HG02588 (cell line): ENCODE results near the gene MTMR12.
"Not testable (repeated sequence)": the region's sequence is repeated elsewhere in the genome, so short reads cannot be mapped to it uniquely, and the experiment has no call there.

ENCODE experiments used
- ATAC-seq: cut with Tn5 transposase; IDR thresholded peaks from one replicate; pipeline ENCODE4 v1.9.1; 2021; ENCODE audit warnings: mild to moderate bottlenecking, moderate library complexity; ENCODE audit not compliant: unreplicated experiment

The MTMR12 gene

GRCh38 chr5:32325062-32325461 lies 12.3 kb upstream of the MTMR12 start:
- peak; percentile 44 for ATAC-seq

DNA sequence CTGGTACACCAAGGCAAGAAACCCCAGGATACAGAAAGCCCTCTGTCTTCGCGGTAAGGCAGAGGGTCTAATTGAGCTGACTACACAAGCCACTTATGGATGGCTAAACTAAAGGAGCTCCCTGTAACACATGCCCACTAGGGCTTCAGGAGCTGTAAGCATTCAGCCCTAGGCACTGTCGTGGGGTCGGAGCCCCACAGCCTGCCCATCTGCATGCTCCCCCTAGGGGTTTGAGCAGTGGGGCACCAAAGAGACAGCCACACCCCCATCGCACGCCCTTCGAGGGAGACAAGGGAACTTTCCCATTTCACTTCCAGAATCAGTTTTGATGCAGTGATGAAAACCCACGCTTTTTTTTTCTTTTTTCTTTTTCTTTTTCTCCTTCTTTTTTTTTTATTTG lies 11.0 kb upstream of the MTMR12 start:
- no peak for ATAC-seq

DNA sequence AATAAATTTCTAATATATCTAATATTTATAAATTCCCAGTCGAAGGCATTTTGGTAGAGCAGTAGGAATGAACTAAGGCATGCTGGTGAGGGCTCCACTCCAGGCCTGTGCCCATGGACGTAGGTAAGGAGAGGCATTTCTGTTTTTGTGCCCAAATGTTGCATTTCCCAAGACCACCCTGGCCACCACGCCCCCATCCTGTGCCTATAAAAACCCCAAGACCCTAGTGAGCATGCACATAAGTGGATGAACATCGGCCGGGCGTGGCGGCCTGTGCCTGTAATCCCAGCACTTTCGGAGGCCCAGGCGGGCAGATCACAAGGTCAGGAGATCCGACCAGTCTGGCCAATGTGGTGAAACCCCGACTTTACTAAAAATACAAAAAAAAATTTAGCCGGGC lies 10.1 kb upstream of the MTMR12 start:
- ATAC-seq, result no peak

DNA sequence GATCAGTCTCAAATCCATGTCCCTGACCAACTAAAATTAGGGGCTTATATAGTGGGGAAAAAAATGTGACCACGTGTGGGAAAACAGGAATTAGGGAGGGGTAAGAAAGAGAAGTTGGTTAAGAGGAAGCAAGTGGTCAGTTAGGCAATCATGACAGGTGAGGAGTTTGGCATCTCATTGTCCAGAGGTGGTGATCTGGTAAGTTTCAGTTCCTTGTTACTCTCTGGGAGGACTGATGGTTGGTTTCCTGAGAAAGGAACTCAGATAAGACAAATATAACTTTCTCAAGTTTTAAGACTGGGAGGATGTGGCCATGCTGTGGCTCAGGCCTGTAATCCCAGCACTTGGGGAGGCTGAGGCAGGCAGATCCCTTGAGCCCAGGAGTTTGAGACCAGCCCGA lies 9.0 kb upstream of the MTMR12 start:
- not testable (repeated sequence) for ATAC-seq

DNA sequence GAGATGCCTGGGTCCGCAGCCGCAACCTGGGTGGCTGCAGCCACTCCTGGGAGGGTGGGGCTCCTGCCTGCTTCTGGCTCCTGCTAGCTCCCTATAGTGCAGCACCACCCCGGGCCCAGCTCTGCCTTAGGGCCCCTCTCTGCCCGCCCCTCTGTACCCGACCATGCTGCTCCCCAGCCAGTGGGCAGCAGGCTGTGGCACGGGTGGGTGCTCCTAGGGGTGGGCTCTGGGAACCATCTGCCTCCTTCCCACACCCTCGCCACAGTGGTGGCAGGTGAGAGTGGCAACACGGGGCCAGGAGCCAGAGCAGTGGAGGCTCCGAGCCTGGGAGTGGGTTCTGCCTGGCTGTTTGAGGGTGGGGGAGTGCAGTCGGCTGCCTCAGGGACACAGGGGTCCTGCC lies 7.8 kb upstream of the MTMR12 start:
- no peak for ATAC-seq

DNA sequence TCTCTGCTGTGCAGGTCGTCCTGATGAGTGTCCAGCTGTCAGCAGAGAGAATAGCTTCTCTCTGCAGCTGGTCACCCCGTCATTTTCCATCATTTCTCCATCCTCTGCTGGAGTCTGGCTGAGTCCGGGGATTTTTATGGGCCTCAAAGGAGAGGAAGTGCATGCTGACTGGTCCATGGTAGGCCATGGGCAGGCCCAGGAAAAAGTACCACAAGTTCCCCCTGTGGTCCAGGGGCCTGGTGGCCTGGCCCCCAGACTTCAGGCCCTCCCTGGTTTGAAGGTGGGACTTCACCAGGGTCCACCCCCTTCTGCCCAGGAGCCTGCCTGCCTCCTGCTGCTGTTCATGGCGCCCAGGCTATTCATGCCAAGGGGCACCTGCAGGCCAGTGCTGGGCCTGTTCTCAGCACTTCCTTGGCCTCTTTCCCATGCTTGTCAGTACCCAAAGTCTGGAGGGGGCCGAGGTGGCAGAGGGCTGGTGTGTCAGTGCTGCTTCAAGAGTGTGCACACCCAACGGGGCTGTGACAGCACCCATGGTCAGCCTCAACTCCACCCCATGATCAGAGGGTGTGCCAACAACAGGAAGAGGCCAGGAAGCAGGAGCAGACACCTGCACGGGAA lies 7.3 kb upstream of the MTMR12 start:
- no peak for ATAC-seq

GRCh38 chr5:32319392-32319791 lies 6.7 kb upstream of the MTMR12 start:
- ATAC-seq, result no peak

DNA sequence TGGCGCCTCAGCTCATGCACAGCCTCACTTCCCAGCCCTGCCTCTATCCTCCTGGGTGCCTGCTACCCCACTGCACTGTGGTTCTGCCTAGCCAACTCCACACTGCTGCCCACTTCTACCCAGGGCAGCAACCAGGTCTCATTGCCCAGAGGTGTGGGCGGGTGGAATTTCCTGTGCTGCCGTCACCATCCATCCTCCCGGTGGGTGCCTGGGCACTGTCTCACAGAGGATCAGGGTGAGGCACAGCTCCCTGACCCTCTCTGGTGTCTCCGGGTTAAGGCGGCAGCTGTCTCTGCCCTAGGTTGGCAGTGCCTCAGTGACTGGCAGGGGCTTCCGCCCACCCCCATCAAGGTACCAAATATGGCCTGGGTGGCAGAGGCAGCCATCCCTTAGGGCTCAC lies 4.3 kb upstream of the MTMR12 start:
- no peak for ATAC-seq

GRCh38 chr5:32315221-32316014 lies 2.7 kb upstream of the MTMR12 start:
- no peak for ATAC-seq

DNA sequence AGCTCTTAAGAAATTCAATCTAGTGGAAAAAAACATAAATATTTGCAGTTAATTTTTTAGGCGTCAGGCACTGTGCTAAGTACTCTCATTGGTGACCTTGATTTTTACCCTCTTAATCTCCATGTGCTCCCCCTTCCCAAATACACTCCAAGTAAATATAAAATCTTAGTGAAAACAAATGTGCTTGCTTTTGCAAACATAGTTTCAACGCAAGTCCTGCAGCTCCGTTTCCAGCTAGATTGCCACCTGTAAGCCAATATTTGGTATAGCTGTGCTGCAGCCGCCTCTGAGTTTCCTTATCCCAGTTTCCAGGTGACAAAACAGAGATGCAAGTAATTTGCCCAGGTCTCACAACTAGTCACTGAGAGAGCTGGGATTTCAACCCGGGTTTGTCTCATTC lies 1.9 kb upstream of the MTMR12 start:
- no peak for ATAC-seq

DNA sequence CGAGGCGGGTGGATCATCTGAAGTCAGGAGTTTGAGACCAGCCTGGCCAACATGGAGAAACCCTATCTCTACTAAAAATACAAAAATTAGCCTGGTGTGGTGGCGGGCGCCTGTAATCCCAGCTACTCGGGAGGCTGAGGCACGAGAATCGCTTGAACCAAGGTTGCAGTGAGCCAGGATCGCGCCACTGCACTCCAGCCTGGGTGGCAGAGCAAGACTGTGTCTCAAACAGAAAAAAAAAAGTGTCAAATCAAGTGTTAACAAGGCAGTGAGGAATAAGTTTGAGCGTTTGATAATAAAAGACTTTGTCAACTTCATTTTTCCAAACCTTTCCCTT lies 1.4 kb upstream of the MTMR12 start:
- ATAC-seq, result not testable (repeated sequence)

- peak; percentile 21 for ATAC-seq
Measured at GRCh38 chr5:32312197-32312594, 543 bp downstream of the MTMR12 start.

GRCh38 chr5:32311404-32312196 lies 1.1 kb downstream of the MTMR12 start:
- no peak for ATAC-seq

DNA sequence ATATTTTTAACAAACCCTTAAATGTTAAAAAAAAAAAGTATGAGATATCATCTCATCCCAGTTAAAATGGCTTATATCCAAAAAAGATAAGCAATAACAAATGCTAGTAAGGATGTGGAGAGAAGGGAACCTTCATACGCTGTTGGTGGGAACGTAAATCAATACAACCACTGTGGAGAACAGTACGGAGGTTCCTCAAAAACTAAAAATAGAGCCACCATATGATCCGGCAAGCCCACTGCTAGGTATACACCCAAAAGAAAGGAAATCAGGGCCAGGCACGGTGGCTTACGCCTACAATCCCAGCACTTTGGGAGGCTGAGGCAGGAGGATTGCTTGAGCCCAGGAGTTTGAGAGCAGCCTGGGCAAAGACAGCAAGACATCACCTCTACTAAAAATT lies 3.0 kb downstream of the MTMR12 start:
- ATAC-seq, result no peak

GRCh38 chr5:32308946-32309345 lies 3.8 kb downstream of the MTMR12 start:
- no peak for ATAC-seq

DNA sequence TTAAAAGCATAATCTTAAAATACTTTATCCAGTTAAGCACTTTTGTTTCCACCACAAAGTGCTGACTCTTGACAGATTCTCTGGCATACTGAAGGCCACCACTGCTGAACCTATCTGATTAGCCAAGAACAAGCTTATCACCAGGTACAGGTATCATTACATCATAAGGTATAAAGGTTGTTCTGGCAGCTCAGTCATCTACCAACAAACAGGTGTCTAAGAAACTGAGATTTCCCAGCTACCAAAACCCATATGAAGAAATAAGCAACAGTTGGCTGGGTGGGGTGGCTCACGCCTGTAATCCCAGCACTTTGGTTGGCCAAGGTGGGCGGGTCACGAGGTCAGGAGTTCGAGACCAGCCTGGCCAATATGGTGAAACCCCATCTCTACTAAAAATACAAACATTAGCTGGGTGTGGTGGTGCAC lies 5.0 kb downstream of the MTMR12 start:
- ATAC-seq, result no peak

- ATAC-seq, result no peak
Measured at GRCh38 chr5:32304622-32305021, 8.1 kb downstream of the MTMR12 start.

GRCh38 chr5:32303755-32304120 lies 9.0 kb downstream of the MTMR12 start:
- ATAC-seq, result no peak

GRCh38 chr5:32302835-32303754 lies 9.6 kb downstream of the MTMR12 start:
- ATAC-seq, result no peak

- ATAC-seq, result no peak
Measured at GRCh38 chr5:32301891-32302290, 10.8 kb downstream of the MTMR12 start.
